OCI-LY1 (cell line): ENCODE measurements around the gene TMEM62.
A peak's percentile ranks its signal among the peaks of the same experiment; 100 is the strongest.

Source experiments
- H2AFZ ChIP-seq: fragments of 200-600 bp; sonication (generic), shearing (Covaris generic); 2 replicates; pipeline ENCODE4 v1.6.0; 2014; ENCODE audit warnings: antibody characterized with exemption, mild to moderate bottlenecking, low read length
- H3F3A ChIP-seq: fragments of 200-600 bp; sonication (generic), shearing (Covaris generic); 2 replicates; pipeline ENCODE4 v1.6.0; 2014; ENCODE audit warnings: mild to moderate bottlenecking, antibody characterized with exemption, low read length, moderate library complexity; ENCODE audit not compliant: insufficient read depth
- H3K27ac ChIP-seq: fragments of 200-600 bp; sonication (generic); 2 replicates; pipeline ENCODE4 v1.5.1; 2014; ENCODE audit warnings: low read length, mixed run types, mild to moderate bottlenecking, low read depth; ENCODE audit not compliant: poor library complexity, severe bottlenecking
- H3K27me3 ChIP-seq: fragments of 200-600 bp; sonication (generic); 2 replicates; pipeline ENCODE4 v1.6.0; 2014; ENCODE audit warnings: antibody characterized with exemption, mild to moderate bottlenecking, low read length, moderate library complexity; ENCODE audit not compliant: insufficient read depth
- H3K36me3 ChIP-seq: fragments of 200-600 bp; sonication (generic); 2 replicates; pipeline ENCODE4 v1.6.1; 2014; ENCODE audit warnings: mild to moderate bottlenecking, antibody characterized with exemption, low read length, moderate library complexity, mixed read lengths; ENCODE audit not compliant: insufficient read depth
- H3K4me1 ChIP-seq: fragments of 200-600 bp; sonication (generic); 2 replicates; pipeline ENCODE4 v1.5.1; 2014; ENCODE audit warnings: mild to moderate bottlenecking, low read length, moderate library complexity; ENCODE audit not compliant: insufficient read depth, severe bottlenecking
- H3K4me2 ChIP-seq: fragments of 200-600 bp; sonication (generic), shearing (Covaris generic); 2 replicates; pipeline ENCODE4 v1.6.1; 2014; ENCODE audit warnings: low read length
- H3K4me3 ChIP-seq: fragments of 200-600 bp; sonication (generic); 2 replicates; pipeline ENCODE4 v1.5.1; 2014; ENCODE audit warnings: low read length, low read depth, mild to moderate bottlenecking, mixed read lengths; ENCODE audit not compliant: poor library complexity, severe bottlenecking
- H3K79me2 ChIP-seq: fragments of 200-600 bp; shearing (Covaris generic); 2 replicates; pipeline ENCODE4 v1.6.1; 2016; ENCODE audit warnings: mixed run types, low read length, mixed read lengths; ENCODE audit not compliant: insufficient read depth
- H3K9ac ChIP-seq: fragments of 200-600 bp; sonication (generic), shearing (Covaris generic); 2 replicates; pipeline ENCODE4 v1.6.1; 2014; ENCODE audit warnings: mild to moderate bottlenecking, low read length, mixed read lengths
- H3K9me2 ChIP-seq: fragments of 200-600 bp; sonication (generic), shearing (Covaris generic); 2 replicates; pipeline ENCODE4 v1.6.1; 2014; ENCODE audit warnings: low read depth, mild to moderate bottlenecking, low read length, mixed read lengths
- H3K9me3 ChIP-seq: fragments of 200-600 bp; shearing (Covaris generic); 2 replicates; pipeline ENCODE4 v1.6.1; 2014; ENCODE audit warnings: low read length, mixed read lengths
- H4K20me1 ChIP-seq: fragments of 200-600 bp; sonication (generic), shearing (Covaris generic); 2 replicates; pipeline ENCODE4 v1.6.0; 2016; ENCODE audit warnings: mild to moderate bottlenecking, low read length; ENCODE audit not compliant: insufficient read depth
- CTCF ChIP-seq: fragments of 200-600 bp; sonication (generic), shearing (Covaris generic); IDR thresholded peaks from 2 replicates; pipeline ENCODE4 v1.5.1; 2017; ENCODE audit warnings: mild to moderate bottlenecking, antibody characterized with exemption, low read length, moderate library complexity, mixed read lengths
- EZH2 ChIP-seq: fragments of 200-600 bp; sonication (generic), shearing (Covaris generic); IDR thresholded peaks from 2 replicates; pipeline ENCODE4 v1.8.0; 2017; ENCODE audit warnings: borderline replicate concordance, mixed run types, mild to moderate bottlenecking, antibody characterized with exemption, low read length, moderate library complexity, mixed read lengths

TMEM62 gene

GRCh38 chr15:43095243-43095642 is 38.1 kb upstream of the TMEM62 start:
- TF ChIP-seq EZH2 (no peak), CTCF (no peak)
- H3K36me3 ChIP-seq: peaks cover 73% of the 10 kb centered on the region
- H3K27me3 ChIP-seq: no peaks in the 10 kb centered on the region
- H3K9me3 ChIP-seq: no peaks in the 10 kb centered on the region
- H3K79me2 ChIP-seq: peaks cover 60% of the 10 kb centered on the region
- H3K4me3 ChIP-seq: no peak overlapping the region
- H3K9ac ChIP-seq: 0 out of 2 replicates have a peak overlapping the region, but pooled peaks have one; percentile 10
- H3K9me2 ChIP-seq: no peaks in the 10 kb centered on the region
- no peaks in the 10 kb centered on the region for H3K4me1 ChIP-seq
- H3F3A ChIP-seq: no peaks in the 10 kb centered on the region
- H3K27ac ChIP-seq: no peak overlapping the region
- no peak overlapping the region for H2AFZ ChIP-seq
- 0 out of 2 replicates have a peak, but pooled peaks cover 2% of the 10 kb centered on the region for H4K20me1 ChIP-seq
- no peak overlapping the region for H3K4me2 ChIP-seq

- Histone ChIP-seq H3K27me3 (no peaks in the 10 kb centered on the region), H3K9me3 (no peaks in the 10 kb centered on the region), H4K20me1 (0 out of 2 replicates have a peak, but pooled peaks cover 2% of the 10 kb centered on the region), H3K9me2 (no peaks in the 10 kb centered on the region), H3F3A (no peaks in the 10 kb centered on the region), H3K27ac (no peak overlapping the region), H3K4me1 (no peaks in the 10 kb centered on the region), H3K79me2 (peaks cover 58% of the 10 kb centered on the region), H3K4me3 (no peak overlapping the region), H3K4me2 (no peak overlapping the region), H3K9ac (no peak overlapping the region), H2AFZ (no peak overlapping the region), H3K36me3 (peaks cover 77% of the 10 kb centered on the region)
- TF ChIP-seq CTCF (no peak), EZH2 (no peak)
Observed at GRCh38 chr15:43095708-43096347, 37.6 kb upstream of the TMEM62 start.

GRCh38 chr15:43096411-43096810 is 37.0 kb upstream of the TMEM62 start:
- no peaks in the 10 kb centered on the region for H3K9me2 ChIP-seq
- no peaks in the 10 kb centered on the region for H3K9me3 ChIP-seq
- no peaks in the 10 kb centered on the region for H3K27me3 ChIP-seq
- TF ChIP-seq CTCF (no peak), EZH2 (no peak)
- no peak overlapping the region for H3K27ac ChIP-seq
- H3K9ac ChIP-seq: no peak overlapping the region
- H4K20me1 ChIP-seq: 0 out of 2 replicates have a peak, but pooled peaks cover 2% of the 10 kb centered on the region
- no peak overlapping the region for H2AFZ ChIP-seq
- H3F3A ChIP-seq: no peaks in the 10 kb centered on the region
- H3K79me2 ChIP-seq: peaks cover 59% of the 10 kb centered on the region
- peaks cover 79% of the 10 kb centered on the region for H3K36me3 ChIP-seq
- H3K4me2 ChIP-seq: no peak overlapping the region
- H3K4me1 ChIP-seq: no peaks in the 10 kb centered on the region
- H3K4me3 ChIP-seq: no peak overlapping the region
